ENCODE results near the gene U2SURP.

DNA sequence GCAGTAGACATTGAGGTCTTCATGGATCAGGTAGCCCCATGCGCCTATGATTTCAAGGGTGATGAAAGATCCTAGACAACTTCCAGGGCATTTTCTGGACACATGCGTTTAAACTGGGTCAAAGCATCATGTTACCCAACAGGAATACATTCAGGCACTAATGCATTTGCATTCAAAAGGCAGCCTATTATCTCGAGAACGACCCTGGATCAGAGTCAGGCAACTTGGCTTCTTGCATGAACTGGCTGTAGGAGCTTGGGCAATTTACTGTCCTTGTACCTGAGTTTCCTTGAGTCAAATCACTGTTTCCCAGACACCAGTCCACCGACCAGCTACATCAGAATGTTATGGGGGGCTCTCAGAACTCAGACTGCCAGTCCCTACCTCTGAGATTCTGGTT is 66.7 kb downstream of the U2SURP start:
- TF ChIP-seq POLR2A (IDR thresholded peaks at IDR 0.05), result no peak
- no peak for TF ChIP-seq EP300 (IDR thresholded peaks at IDR 0.05)
- TF ChIP-seq, protein P1, sequence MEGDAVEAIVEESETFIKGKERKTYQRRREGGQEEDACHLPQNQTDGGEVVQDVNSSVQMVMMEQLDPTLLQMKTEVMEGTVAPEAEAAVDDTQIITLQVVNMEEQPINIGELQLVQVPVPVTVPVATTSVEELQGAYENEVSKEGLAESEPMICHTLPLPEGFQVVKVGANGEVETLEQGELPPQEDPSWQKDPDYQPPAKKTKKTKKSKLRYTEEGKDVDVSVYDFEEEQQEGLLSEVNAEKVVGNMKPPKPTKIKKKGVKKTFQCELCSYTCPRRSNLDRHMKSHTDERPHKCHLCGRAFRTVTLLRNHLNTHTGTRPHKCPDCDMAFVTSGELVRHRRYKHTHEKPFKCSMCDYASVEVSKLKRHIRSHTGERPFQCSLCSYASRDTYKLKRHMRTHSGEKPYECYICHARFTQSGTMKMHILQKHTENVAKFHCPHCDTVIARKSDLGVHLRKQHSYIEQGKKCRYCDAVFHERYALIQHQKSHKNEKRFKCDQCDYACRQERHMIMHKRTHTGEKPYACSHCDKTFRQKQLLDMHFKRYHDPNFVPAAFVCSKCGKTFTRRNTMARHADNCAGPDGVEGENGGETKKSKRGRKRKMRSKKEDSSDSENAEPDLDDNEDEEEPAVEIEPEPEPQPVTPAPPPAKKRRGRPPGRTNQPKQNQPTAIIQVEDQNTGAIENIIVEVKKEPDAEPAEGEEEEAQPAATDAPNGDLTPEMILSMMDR (IDR thresholded peaks at IDR 0.05), result no peak
